ENCODE data around the gene TIMP3. TPM values are rescaled to one million over a fixed set of nuclear protein-coding genes. Genes with fewer than 3 reads are reported as not detected.

Gene TIMP3
- polyA plus RNA-seq, 1 donor from 2014 or later: 0.72 TPM

- no peak overlapping the region for H2AFZ ChIP-seq (ENCODE audit: low read depth, low read length)
- TF ChIP-seq POLR2AphosphoS5 (IDR thresholded peaks at IDR 0.05): no peak
- TF ChIP-seq CTCF (IDR thresholded peaks at IDR 0.05; ENCODE audit: poor library complexity, severe bottlenecking): no peak
- no peak for TF ChIP-seq RAD21 (conservative IDR thresholded peaks at IDR 0.05)
- no peak for TF ChIP-seq SMC3 (conservative IDR thresholded peaks at IDR 0.05; ENCODE audit: poor library complexity)
- no peaks in the 10 kb centered on the region for H3K9me2 ChIP-seq (ENCODE audit: insufficient read depth, low read length)
- H3K27me3 ChIP-seq (ENCODE audit: insufficient read depth, low read depth, low read length): no peaks in the 10 kb centered on the region
- no peaks in the 10 kb centered on the region for H3F3A ChIP-seq (ENCODE audit: insufficient read depth, low read length, poor library complexity, severe bottlenecking)
- H4K20me1 ChIP-seq (ENCODE audit: insufficient read depth): no peaks in the 10 kb centered on the region
- no peak overlapping the region for H3K27ac ChIP-seq (ENCODE audit: low read length)
- H3K4me2 ChIP-seq (ENCODE audit: low read length): no peak overlapping the region
- no peaks in the 10 kb centered on the region for H3K79me2 ChIP-seq (replicated peaks; ENCODE audit: insufficient read depth, low read length)
- no peak overlapping the region for H3K4me3 ChIP-seq (ENCODE audit: low read length)
- no peak overlapping the region for H3K9ac ChIP-seq (ENCODE audit: low read length)
- H3K9me3 ChIP-seq (ENCODE audit: low read length): no peaks in the 10 kb centered on the region
- H3K36me3 ChIP-seq (ENCODE audit: insufficient read depth, low read length): no peaks in the 10 kb centered on the region
Measured at GRCh38 chr22:32830957-32831356, 29.5 kb downstream of the TIMP3 start.

GRCh38 chr22:32831584-32831983 is 30.1 kb downstream of the TIMP3 start:
- H3K4me2 ChIP-seq (ENCODE audit: low read length): no peak overlapping the region
- H3K4me3 ChIP-seq (ENCODE audit: low read length): no peak overlapping the region
- no peak overlapping the region for H3K27ac ChIP-seq (ENCODE audit: low read length)
- TF ChIP-seq TAF1 (IDR thresholded peaks at IDR 0.05; ENCODE audit: low read depth): no peak
- no peak for TF ChIP-seq MXI1 (conservative IDR thresholded peaks at IDR 0.05; ENCODE audit: poor library complexity, severe bottlenecking)
- TF ChIP-seq EP300 (conservative IDR thresholded peaks at IDR 0.05; ENCODE audit: poor library complexity, severe bottlenecking): no peak
- no peak for TF ChIP-seq EZH2 (IDR thresholded peaks at IDR 0.05; ENCODE audit: borderline replicate concordance, insufficient read depth, low read length, poor library complexity, severe bottlenecking)
- no peak for TF ChIP-seq CTCF (IDR thresholded peaks at IDR 0.05; ENCODE audit: poor library complexity, severe bottlenecking)
- no peak for TF ChIP-seq RAD21 (conservative IDR thresholded peaks at IDR 0.05)
- no peak for TF ChIP-seq SMC3 (conservative IDR thresholded peaks at IDR 0.05; ENCODE audit: poor library complexity)
- no peaks in the 10 kb centered on the region for H3K9me2 ChIP-seq (ENCODE audit: insufficient read depth, low read length)
- H3K9me3 ChIP-seq (ENCODE audit: low read length): no peaks in the 10 kb centered on the region
- no peaks in the 10 kb centered on the region for H3K79me2 ChIP-seq (replicated peaks; ENCODE audit: insufficient read depth, low read length)
- no peaks in the 10 kb centered on the region for H3K36me3 ChIP-seq (ENCODE audit: insufficient read depth, low read length)
- no peak overlapping the region for H2AFZ ChIP-seq (ENCODE audit: low read depth, low read length)
- no peaks in the 10 kb centered on the region for H3K27me3 ChIP-seq (ENCODE audit: insufficient read depth, low read depth, low read length)
- H4K20me1 ChIP-seq (ENCODE audit: insufficient read depth): no peaks in the 10 kb centered on the region
- H3F3A ChIP-seq (ENCODE audit: insufficient read depth, low read length, poor library complexity, severe bottlenecking): no peaks in the 10 kb centered on the region
- no peak overlapping the region for H3K9ac ChIP-seq (ENCODE audit: low read length)

GRCh38 chr22:32832174-32832573 is 30.7 kb downstream of the TIMP3 start:
- no peaks in the 10 kb centered on the region for H4K20me1 ChIP-seq (ENCODE audit: insufficient read depth)
- TF ChIP-seq POLR2AphosphoS5 (IDR thresholded peaks at IDR 0.05): no peak
- TF ChIP-seq REST (IDR thresholded peaks at IDR 0.05; ENCODE audit: borderline replicate concordance): no peak
- no peak for TF ChIP-seq TAF1 (IDR thresholded peaks at IDR 0.05; ENCODE audit: low read depth)
- no peak for TF ChIP-seq RAD21 (conservative IDR thresholded peaks at IDR 0.05)
- no peak for TF ChIP-seq EZH2 (IDR thresholded peaks at IDR 0.05; ENCODE audit: borderline replicate concordance, insufficient read depth, low read length, poor library complexity, severe bottlenecking)
- no peak for TF ChIP-seq CTCF (IDR thresholded peaks at IDR 0.05; ENCODE audit: poor library complexity, severe bottlenecking)
- TF ChIP-seq EP300 (conservative IDR thresholded peaks at IDR 0.05; ENCODE audit: poor library complexity, severe bottlenecking): no peak
- no peak for TF ChIP-seq MXI1 (conservative IDR thresholded peaks at IDR 0.05; ENCODE audit: poor library complexity, severe bottlenecking)
- TF ChIP-seq SMC3 (conservative IDR thresholded peaks at IDR 0.05; ENCODE audit: poor library complexity): no peak

More at GRCh38 chr22:32832174-32832573, 30.7 kb downstream of the TIMP3 start:
- Histone ChIP-seq H3K4me3 (ENCODE audit: low read length) (no peak overlapping the region), H3K9ac (ENCODE audit: low read length) (no peak overlapping the region), H3K79me2 (replicated peaks; ENCODE audit: insufficient read depth, low read length) (no peaks in the 10 kb centered on the region), H3K9me2 (ENCODE audit: insufficient read depth, low read length) (no peaks in the 10 kb centered on the region), H3F3A (ENCODE audit: insufficient read depth, low read length, poor library complexity, severe bottlenecking) (no peaks in the 10 kb centered on the region), H2AFZ (ENCODE audit: low read depth, low read length) (no peak overlapping the region), H3K27me3 (ENCODE audit: insufficient read depth, low read depth, low read length) (no peaks in the 10 kb centered on the region), H3K9me3 (ENCODE audit: low read length) (no peaks in the 10 kb centered on the region), H3K27ac (ENCODE audit: low read length) (no peak overlapping the region), H3K36me3 (ENCODE audit: insufficient read depth, low read length) (no peaks in the 10 kb centered on the region), H3K4me2 (ENCODE audit: low read length) (no peak overlapping the region)
